ENCODE data around the gene PAX2. TPM values are rescaled to one million over a fixed set of nuclear protein-coding genes. Genes with fewer than 3 reads are reported as not detected.
"Not testable (repeated sequence)": the region's sequence is repeated elsewhere in the genome, so short reads cannot be mapped to it uniquely, and the experiment has no call there.

PAX2 gene
- polyA plus RNA-seq, 3 donors: not detected

GRCh38 chr10:100697070-100697469 lies 48.3 kb upstream of the PAX2 start:
- 92% methylated on average over 1 of the region's 1 CpG for WGBS (ENCODE audit: insufficient coverage)
- H3K79me2 ChIP-seq (ENCODE audit: insufficient read depth, low read length): no peaks in the 10 kb centered on the region
- no peak for DNase-seq
- TF ChIP-seq CTCF (IDR thresholded peaks at IDR 0.05): no peak
- intact Hi-C loops (cut with micrococcal nuclease): no loop called here
- no peak overlapping the region for H3K4me2 ChIP-seq (replicated peaks; ENCODE audit: extremely low read depth, low read length, poor library complexity, severe bottlenecking)
- peaks cover 4% of the 10 kb centered on the region for H3K4me1 Mint-ChIP-seq
- H3K9me3 ChIP-seq (replicated peaks in 1 of 2; ENCODE audit: control insufficient read depth in 1 of 2, insufficient read depth in 1 of 2, low read length in 2 of 2): no peaks in the 10 kb centered on the region
- peaks cover 18 to 23% of the 10 kb centered on the region in 2 donors for H3K27me3 ChIP-seq (ENCODE audit: control insufficient read depth in 2 of 2, insufficient read depth in 2 of 2, low read length in 2 of 2)
- H3K9me3 Mint-ChIP-seq: peaks cover 0 to 4% (median 0%) of the 10 kb centered on the region in 7 donors
- peaks cover 9 to 29% (median 27%) of the 10 kb centered on the region in 3 donors for H3K27me3 Mint-ChIP-seq (ENCODE audit: low read depth in 3 of 3)
- no peak overlapping the region for H2AFZ ChIP-seq (ENCODE audit: insufficient read depth, low read depth, low read length, poor library complexity, severe bottlenecking)
- H3K36me3 ChIP-seq (replicated peaks in 1 of 2; ENCODE audit: control insufficient read depth in 1 of 2, insufficient read depth in 2 of 2, low read length in 2 of 2): no peaks in the 10 kb centered on the region
- no peaks in the 10 kb centered on the region for H4K20me1 ChIP-seq (ENCODE audit: insufficient read depth, low read length)
- no peaks in the 10 kb centered on the region for H3K36me3 Mint-ChIP-seq
- H3K4me3 ChIP-seq (replicated peaks in 1 of 3; ENCODE audit: low read depth in 2 of 3, low read length in 3 of 3): no peak overlapping the region
- H3K27ac ChIP-seq (ENCODE audit: low read depth in 1 of 2, low read length in 2 of 2): no peak overlapping the region
- H3K4me3 Mint-ChIP-seq: no peak overlapping the region
- no peak overlapping the region for H3K9ac ChIP-seq (ENCODE audit: insufficient read depth, low read length, poor library complexity, severe bottlenecking)
- H3K4me1 ChIP-seq (ENCODE audit: control insufficient read depth in 1 of 2, insufficient read depth in 2 of 2, low read length in 2 of 2): peaks cover 5 to 7% of the 10 kb centered on the region in 2 donors
- no peak overlapping the region for H3K27ac Mint-ChIP-seq

DNA sequence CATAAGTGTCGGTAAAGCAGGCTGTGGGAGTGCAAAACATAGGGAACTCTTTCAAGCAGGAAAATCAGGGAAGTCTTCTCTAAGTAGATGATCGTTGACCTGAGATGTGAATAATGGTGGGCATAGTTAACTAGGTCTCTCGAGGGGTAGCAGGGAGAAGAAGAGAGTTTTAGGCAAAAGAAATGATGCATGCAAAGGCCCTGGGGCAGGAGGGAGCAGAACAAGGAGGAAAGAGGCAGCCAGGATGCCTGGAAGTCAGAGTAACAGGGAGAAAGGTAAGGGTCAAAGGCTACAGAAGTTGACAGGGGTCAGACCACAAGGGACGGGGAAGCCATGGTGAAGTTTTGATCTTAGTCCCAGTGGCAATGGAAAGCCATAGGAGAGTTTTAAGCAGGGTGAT lies 47.8 kb upstream of the PAX2 start:
- Mint-ChIP-seq H3K4me1 (peaks cover 4% of the 10 kb centered on the region), H3K36me3 (no peaks in the 10 kb centered on the region), H3K27me3 (ENCODE audit: low read depth in 3 of 3) (peaks cover 9 to 24% (median 21%) of the 10 kb centered on the region in 3 donors), H3K27ac (no peak overlapping the region), H3K4me3 (no peak overlapping the region), H3K9me3 (peaks cover 0 to 4% (median 0%) of the 10 kb centered on the region in 7 donors)
- H4K20me1 ChIP-seq (ENCODE audit: insufficient read depth, low read length): no peaks in the 10 kb centered on the region
- DNase-seq: no peak
- no peak overlapping the region for H3K4me3 ChIP-seq (replicated peaks in 1 of 3; ENCODE audit: low read depth in 2 of 3, low read length in 3 of 3)
- H3K9ac ChIP-seq (ENCODE audit: insufficient read depth, low read length, poor library complexity, severe bottlenecking): no peak overlapping the region
- intact Hi-C loops (cut with micrococcal nuclease): no loop called here
- 86% methylated on average over 3 of the region's 4 CpGs for WGBS (ENCODE audit: insufficient coverage)
- H3K9me3 ChIP-seq (replicated peaks in 1 of 2; ENCODE audit: control insufficient read depth in 1 of 2, insufficient read depth in 1 of 2, low read length in 2 of 2): no peaks in the 10 kb centered on the region
- no peak overlapping the region for H3K4me2 ChIP-seq (replicated peaks; ENCODE audit: extremely low read depth, low read length, poor library complexity, severe bottlenecking)
- peaks cover 5 to 7% of the 10 kb centered on the region in 2 donors for H3K4me1 ChIP-seq (ENCODE audit: control insufficient read depth in 1 of 2, insufficient read depth in 2 of 2, low read length in 2 of 2)
- H2AFZ ChIP-seq (ENCODE audit: insufficient read depth, low read depth, low read length, poor library complexity, severe bottlenecking): no peak overlapping the region
- H3K27me3 ChIP-seq (ENCODE audit: control insufficient read depth in 2 of 2, insufficient read depth in 2 of 2, low read length in 2 of 2): peaks cover 18 to 23% of the 10 kb centered on the region in 2 donors
- no peak overlapping the region for H3K27ac ChIP-seq (ENCODE audit: low read depth in 1 of 2, low read length in 2 of 2)
- H3K36me3 ChIP-seq (replicated peaks in 1 of 2; ENCODE audit: control insufficient read depth in 1 of 2, insufficient read depth in 2 of 2, low read length in 2 of 2): no peaks in the 10 kb centered on the region
- no peaks in the 10 kb centered on the region for H3K79me2 ChIP-seq (ENCODE audit: insufficient read depth, low read length)
- TF ChIP-seq CTCF (IDR thresholded peaks at IDR 0.05): no peak

DNA sequence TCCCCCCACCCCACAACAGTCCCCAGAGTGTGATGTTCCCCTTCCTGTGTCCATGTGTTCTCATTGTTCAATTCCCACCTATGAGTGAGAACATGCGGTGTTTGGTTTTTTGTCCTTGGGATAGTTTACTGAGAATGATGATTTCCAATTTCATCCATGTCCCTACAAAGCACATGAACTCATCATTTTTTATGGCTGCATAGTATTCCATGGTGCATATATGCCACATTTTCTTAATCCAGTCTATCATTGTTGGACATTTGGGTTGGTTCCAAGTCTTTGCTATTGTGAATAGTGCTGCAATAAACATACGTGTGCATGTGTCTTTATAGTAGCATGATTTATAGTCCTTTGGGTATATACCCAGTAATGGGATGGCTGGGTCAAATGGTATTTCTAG lies 43.7 kb upstream of the PAX2 start:
- WGBS (ENCODE audit: insufficient coverage): no CpG with 5 or more reads among the region's 2 CpGs
- H3K36me3 Mint-ChIP-seq; H3K27ac Mint-ChIP-seq; H3K36me3 ChIP-seq (replicated peaks in 1 of 2; ENCODE audit: control insufficient read depth in 1 of 2, insufficient read depth in 2 of 2, low read length in 2 of 2); DNase-seq; H3K9ac ChIP-seq (ENCODE audit: insufficient read depth, low read length, poor library complexity, severe bottlenecking); H4K20me1 ChIP-seq (ENCODE audit: insufficient read depth, low read length); H3K4me3 Mint-ChIP-seq; H2AFZ ChIP-seq (ENCODE audit: insufficient read depth, low read depth, low read length, poor library complexity, severe bottlenecking); H3K4me3 ChIP-seq (replicated peaks in 1 of 3; ENCODE audit: low read depth in 2 of 3, low read length in 3 of 3); H3K9me3 ChIP-seq (replicated peaks in 1 of 2; ENCODE audit: control insufficient read depth in 1 of 2, insufficient read depth in 1 of 2, low read length in 2 of 2); H3K4me1 ChIP-seq (ENCODE audit: control insufficient read depth in 1 of 2, insufficient read depth in 2 of 2, low read length in 2 of 2); H3K27ac ChIP-seq (ENCODE audit: low read depth in 1 of 2, low read length in 2 of 2); H3K79me2 ChIP-seq (ENCODE audit: insufficient read depth, low read length); H3K9me3 Mint-ChIP-seq; H3K4me2 ChIP-seq (replicated peaks; ENCODE audit: extremely low read depth, low read length, poor library complexity, severe bottlenecking); intact Hi-C loops (cut with micrococcal nuclease); H3K4me1 Mint-ChIP-seq: not testable (repeated sequence)
- peaks cover 16 to 37% (median 33%) of the 10 kb centered on the region in 3 donors for H3K27me3 Mint-ChIP-seq (ENCODE audit: low read depth in 3 of 3)
- H3K27me3 ChIP-seq (ENCODE audit: control insufficient read depth in 2 of 2, insufficient read depth in 2 of 2, low read length in 2 of 2): peaks cover 19 to 27% of the 10 kb centered on the region in 2 donors

Data from CD14-positive monocyte (primary cell).